Naive B cell (primary cell): ENCODE results near the gene PDGFA. TPM values are rescaled to one million over a fixed set of nuclear protein-coding genes. Genes with fewer than 3 reads are reported as not detected.

ENCODE experiments used
- ATAC-seq, 2 donors: fragments of 150-1000 bp; cut with Tn5 transposase; 2 replicates each; pipeline ENCODE4 v1.10.0; 2021; ENCODE audit warnings: low read depth in 2 of 2, mild to moderate bottlenecking in 2 of 2, moderate library complexity in 2 of 2
- DNase-seq: peaks from one replicate; pipeline ENCODE4 v3.0.0; 2022
- H3K27ac Mint-ChIP-seq, 6 donors: one replicate each; pipeline ENCODE4 v1.8.0; 2020 to 2022; ENCODE audit warnings: mild to moderate bottlenecking in 6 of 6, mixed read lengths in 6 of 6, moderate library complexity in 5 of 6, inconsistent platforms in 2 of 6
- H3K27me3 Mint-ChIP-seq, 3 donors: one replicate each; pipeline ENCODE4 v1.8.0; 2021 to 2022; ENCODE audit warnings: mixed read lengths in 3 of 3, mild to moderate bottlenecking in 1 of 3
- H3K36me3 Mint-ChIP-seq, 2 donors: one replicate each; pipeline ENCODE4 v1.8.0; 2020 to 2022; ENCODE audit warnings: mixed read lengths in 2 of 2, inconsistent platforms in 1 of 2, mild to moderate bottlenecking in 1 of 2
- H3K4me1 Mint-ChIP-seq, 3 donors: one replicate each; pipeline ENCODE4 v1.8.0; 2020 to 2022; ENCODE audit warnings: mixed read lengths in 3 of 3, inconsistent platforms in 1 of 3, mild to moderate bottlenecking in 1 of 3, moderate library complexity in 1 of 3
- H3K4me3 Mint-ChIP-seq, 8 donors: one replicate each; pipeline ENCODE4 v1.8.0; 2020 to 2022; ENCODE audit warnings: mild to moderate bottlenecking in 8 of 8, mixed read lengths in 8 of 8, moderate library complexity in 8 of 8, inconsistent platforms in 2 of 8
- H3K9me3 Mint-ChIP-seq, 7 donors: one replicate each; pipeline ENCODE4 v1.8.0; 2020 to 2022; ENCODE audit warnings: mixed read lengths in 7 of 7, mild to moderate bottlenecking in 5 of 7, inconsistent platforms in 2 of 7, moderate library complexity in 1 of 7
- polyA plus RNA-seq, 6 donors: library from polyadenylated mRNA; unstranded; fragments of 300-500 nt; fragmentation: Illumina TruSeq; gene quantifications; one replicate each; pipeline ENCODE4 v1.2.3, GENCODE V29; 2021; ENCODE audit warnings: low read depth in 6 of 6

Gene PDGFA
- polyA plus RNA-seq, 6 donors from 2014 or later: 0.12 TPM; not detected in 5

DNA sequence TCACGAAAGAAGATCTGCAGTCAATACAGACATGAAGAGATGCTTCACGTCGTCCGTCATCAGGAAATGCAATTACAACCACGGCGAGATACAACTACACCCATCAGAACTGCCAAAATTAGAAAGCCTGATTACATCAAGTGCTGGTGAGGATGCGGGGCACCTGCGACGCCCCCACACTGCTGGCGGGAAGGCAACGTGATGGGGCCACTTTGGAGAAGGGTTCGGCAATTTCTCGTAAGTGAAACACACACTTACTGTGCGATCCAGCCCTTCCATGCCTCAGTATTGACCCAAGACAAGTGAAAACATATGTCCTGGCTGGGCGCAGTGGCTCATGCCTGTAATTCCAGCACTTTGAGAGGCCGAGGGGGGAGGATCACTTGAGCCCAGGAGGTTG is 25.8 kb upstream of the PDGFA start:
- Mint-ChIP-seq H3K36me3 (peaks cover 0 to 5% of the 10 kb centered on the region in 2 donors), H3K4me3 (no peak overlapping the region), H3K27me3 (peaks cover 0 to 8% (median 0%) of the 10 kb centered on the region in 3 donors), H3K4me1 (peaks cover 0 to 6% (median under 1%) of the 10 kb centered on the region in 3 donors), H3K9me3 (peaks cover 0 to 11% (median 6%) of the 10 kb centered on the region in 7 donors), H3K27ac (no peak overlapping the region)
- DNase-seq: no peak
- no peak for ATAC-seq

DNA sequence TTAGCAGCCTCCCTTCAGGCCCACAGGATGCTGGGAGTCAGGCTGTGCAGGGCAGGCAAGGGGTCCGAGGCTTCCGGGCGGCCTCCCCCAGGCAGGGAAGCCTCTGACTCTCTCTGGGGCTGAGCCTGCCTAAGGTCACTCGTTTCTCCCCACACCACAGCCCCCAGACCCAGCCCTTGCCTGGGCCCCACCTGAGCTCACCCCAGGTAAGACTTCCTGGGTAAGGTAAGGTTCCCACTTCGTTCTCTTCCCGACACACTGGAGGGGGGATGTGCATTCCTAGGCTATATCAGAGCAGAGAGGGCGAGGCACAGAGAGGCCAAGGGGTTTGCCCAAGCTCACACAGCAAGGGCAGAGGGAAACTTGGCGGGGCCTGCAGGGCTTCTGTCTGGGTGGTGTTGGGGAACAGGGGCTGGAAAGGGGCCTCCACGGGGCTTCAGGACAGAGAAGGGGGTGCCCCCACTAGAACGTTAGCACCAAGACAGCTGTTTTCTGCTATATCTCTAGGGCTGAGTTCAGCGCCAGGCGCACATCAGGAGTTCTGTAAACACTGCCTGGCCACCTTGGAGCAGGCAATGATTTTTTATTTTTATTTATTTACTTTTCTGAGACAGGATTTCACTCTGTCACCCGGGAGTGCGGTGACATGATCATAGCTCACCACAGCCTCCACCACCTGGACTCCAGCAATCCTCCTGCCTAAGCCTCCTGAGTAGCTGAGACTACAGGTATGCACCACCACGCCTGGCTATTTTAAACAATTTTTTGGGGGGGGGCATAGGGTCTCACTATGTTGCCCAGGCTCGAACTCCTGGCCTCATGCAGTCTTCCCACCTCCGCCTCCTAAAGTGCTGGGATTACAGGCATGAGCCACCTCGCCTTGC is 24.9 kb upstream of the PDGFA start:
- peaks cover 0 to 11% (median 7%) of the 10 kb centered on the region in 7 donors for H3K9me3 Mint-ChIP-seq
- H3K4me3 Mint-ChIP-seq: peak overlapping the region in 1 of 8 donors; percentile 59
- no peak for ATAC-seq
- H3K27ac Mint-ChIP-seq: no peak overlapping the region
- DNase-seq: no peak
- peaks cover 0 to 5% of the 10 kb centered on the region in 2 donors for H3K36me3 Mint-ChIP-seq
- H3K4me1 Mint-ChIP-seq: peaks cover 0 to 6% (median 3%) of the 10 kb centered on the region in 3 donors
- peaks cover 0 to 8% (median 0%) of the 10 kb centered on the region in 3 donors for H3K27me3 Mint-ChIP-seq

DNA sequence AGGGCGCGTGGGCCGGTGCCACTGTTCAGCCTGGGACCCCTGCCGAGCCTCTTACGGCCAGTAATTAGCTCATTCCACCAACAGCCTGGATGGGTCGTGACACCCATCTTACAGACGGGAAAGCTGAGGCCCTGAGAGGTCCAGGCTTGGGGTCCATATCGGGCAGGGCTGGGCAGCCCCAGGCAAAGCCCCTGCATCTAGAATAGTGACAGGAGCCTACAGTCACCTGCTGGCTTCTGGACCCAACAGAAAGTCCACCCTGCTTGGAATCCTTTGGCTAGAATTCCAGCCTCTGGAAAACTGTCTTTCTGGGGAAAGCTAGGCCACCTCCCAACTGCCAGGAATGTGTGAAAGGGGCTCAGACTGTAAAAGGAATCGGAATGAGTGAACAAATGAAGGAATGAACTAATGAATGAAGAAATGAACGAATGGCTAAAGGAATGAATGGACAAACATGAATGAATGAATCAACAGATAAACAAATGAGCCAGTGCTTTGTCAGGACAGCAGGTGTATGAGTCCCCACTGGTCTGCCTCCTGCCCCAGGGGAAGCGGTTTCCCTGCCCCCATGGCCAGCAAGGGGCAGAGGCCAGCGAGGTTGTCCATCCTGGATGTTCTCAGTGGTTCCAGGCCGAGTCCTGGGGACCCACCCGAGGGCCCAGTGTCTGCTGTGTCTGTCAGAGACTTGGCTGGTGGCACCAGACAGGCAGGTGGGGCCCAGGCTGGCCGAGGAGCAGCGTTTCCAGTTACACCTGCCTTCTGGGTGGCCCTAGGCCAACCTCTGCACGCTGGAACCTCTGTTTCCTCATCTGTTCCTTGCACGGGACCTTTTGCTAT is 24.1 kb upstream of the PDGFA start:
- Mint-ChIP-seq H3K36me3 (peaks cover 0 to 5% of the 10 kb centered on the region in 2 donors), H3K27me3 (peaks cover 0 to 8% (median 0%) of the 10 kb centered on the region in 3 donors), H3K4me1 (peaks cover 0 to 6% (median 3%) of the 10 kb centered on the region in 3 donors), H3K27ac (no peak overlapping the region), H3K9me3 (peaks cover 0 to 11% (median 7%) of the 10 kb centered on the region in 7 donors), H3K4me3 (no peak overlapping the region)
- ATAC-seq: no peak
- DNase-seq: no peak

DNA sequence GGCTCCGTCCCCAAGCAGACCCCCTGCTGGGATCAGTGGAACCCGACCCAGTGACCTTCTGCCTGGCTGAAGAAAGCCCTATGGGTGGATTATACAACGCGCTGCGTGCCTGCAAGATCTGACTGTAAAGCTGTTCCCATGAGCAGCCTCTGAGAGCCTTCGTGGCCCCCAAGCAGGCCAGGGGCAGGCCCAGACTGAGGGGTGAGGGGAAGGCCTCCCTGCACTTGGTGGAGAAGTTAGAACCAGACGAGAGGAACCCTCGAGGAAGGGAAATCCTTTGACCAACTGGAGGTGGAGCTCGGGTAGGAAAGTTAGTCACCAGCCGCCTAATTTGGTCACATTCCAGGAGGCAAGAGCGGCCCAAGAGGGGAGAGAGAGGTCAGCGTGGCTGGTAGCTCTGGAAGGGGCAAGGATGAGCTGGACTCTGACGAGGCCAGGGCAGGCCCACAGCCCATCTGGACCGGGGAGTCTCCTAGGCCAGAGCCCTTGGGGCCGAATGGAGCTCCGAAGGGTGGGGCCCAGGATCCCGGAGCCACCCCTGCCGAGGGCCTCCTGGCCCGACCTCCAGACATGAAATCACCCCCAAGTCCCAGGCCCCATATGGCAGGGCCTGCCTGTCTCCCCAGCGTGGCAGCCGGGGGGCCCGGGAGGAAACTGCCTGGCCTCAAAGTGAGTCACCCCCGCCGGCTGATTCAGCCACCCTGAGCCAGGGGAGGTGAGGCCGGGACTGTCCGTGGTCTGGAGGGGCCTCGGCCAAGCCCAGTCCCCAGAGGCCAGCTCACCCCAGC is 23.3 kb upstream of the PDGFA start:
- Mint-ChIP-seq H3K9me3 (peaks cover 0 to 11% (median 7%) of the 10 kb centered on the region in 7 donors), H3K36me3 (peaks cover 0 to under 1% of the 10 kb centered on the region in 2 donors), H3K27ac (no peak overlapping the region), H3K4me1 (peaks cover 0 to 6% (median 3%) of the 10 kb centered on the region in 3 donors), H3K4me3 (peak overlapping the region in 1 of 8 donors; percentile 78), H3K27me3 (peaks cover 0 to 8% (median 0%) of the 10 kb centered on the region in 3 donors)
- ATAC-seq: no peak
- no peak for DNase-seq

DNA sequence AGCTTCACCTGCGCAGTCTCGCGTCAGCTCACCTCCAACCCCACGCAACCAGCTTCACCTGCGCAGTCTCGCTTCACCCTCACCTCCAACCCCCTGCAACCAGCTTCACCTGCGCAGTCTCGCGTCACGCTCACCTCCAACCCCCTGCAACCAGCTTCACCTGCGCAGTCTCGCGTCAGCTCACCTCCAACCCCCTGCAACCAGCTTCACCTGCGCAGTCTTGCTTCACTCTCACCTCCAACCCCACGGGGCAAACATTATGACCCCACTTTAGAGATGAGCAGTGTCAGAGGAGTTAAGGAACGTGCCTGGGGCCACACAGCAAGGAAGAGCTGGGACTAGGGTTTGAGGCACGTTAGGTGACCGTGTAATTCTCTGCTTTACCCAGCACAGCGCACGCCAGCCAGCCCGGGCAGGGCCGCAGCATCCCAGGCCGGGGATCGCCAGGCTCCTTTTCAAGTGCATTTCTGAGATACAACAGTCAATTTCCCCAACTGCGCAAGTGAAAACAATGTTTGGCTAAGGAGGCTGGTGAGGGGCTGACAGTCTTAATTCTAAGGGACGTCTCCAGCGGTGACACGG is 22.6 kb upstream of the PDGFA start:
- peak overlapping the region in 2 of 6 donors; percentile 32 to 54 for H3K27ac Mint-ChIP-seq
- H3K27me3 Mint-ChIP-seq: peaks cover 0 to 8% (median 0%) of the 10 kb centered on the region in 3 donors
- H3K9me3 Mint-ChIP-seq: peaks cover 0 to 11% (median 7%) of the 10 kb centered on the region in 7 donors
- peaks cover 0 to 6% (median 3%) of the 10 kb centered on the region in 3 donors for H3K4me1 Mint-ChIP-seq
- no peak for DNase-seq
- H3K36me3 Mint-ChIP-seq: no peaks in the 10 kb centered on the region
- H3K4me3 Mint-ChIP-seq: no peak overlapping the region
- no peak for ATAC-seq

DNA sequence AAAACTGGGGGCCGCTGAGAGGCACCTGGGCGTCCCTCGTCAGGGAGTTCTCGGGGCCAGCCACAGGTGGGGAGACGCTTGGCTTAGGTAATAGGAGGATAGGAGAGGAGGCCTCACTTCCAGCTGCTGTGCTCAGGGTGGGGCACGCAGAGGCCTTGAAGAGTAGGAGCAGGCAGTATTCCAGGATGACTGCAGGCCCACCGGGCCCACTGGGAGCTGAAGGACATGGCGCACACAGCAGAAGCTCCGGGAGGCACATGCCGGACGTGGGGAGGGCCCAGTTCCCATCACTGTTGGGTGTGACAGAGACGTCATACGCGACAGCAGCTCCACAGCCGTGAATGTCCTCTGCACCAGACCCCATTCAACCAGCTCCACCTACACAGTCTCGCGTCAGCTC is 22.0 kb upstream of the PDGFA start:
- peaks cover 0 to 10% (median 7%) of the 10 kb centered on the region in 7 donors for H3K9me3 Mint-ChIP-seq
- H3K4me3 Mint-ChIP-seq: peak overlapping the region in 1 of 8 donors; percentile 50
- H3K27ac Mint-ChIP-seq: peak overlapping the region in 1 of 6 donors; percentile 54
- no peak for DNase-seq
- peaks cover 0 to 8% (median 0%) of the 10 kb centered on the region in 3 donors for H3K27me3 Mint-ChIP-seq
- ATAC-seq: no peak
- H3K36me3 Mint-ChIP-seq: no peaks in the 10 kb centered on the region
- H3K4me1 Mint-ChIP-seq: peaks cover 0 to 6% (median 3%) of the 10 kb centered on the region in 3 donors

DNA sequence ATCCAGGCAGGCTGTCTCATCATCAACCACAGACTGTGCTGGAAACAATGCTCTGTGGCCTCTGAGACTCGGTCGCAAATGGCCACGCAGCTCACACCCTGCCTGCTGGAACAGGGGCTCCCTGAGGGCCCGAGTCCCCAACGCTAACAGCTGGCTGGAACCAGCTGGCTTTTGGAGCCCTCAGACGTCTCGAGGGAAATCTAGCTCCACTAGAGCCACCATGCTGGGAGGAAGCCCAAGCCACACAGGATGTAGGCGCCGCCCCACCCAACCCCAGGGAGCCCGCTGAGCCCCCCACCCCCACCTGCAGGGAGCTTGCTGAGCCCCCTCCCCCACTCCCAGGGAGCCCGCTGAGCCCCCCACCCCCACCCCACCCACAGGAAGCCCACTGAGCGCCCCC is 21.4 kb upstream of the PDGFA start:
- Mint-ChIP-seq H3K36me3 (no peaks in the 10 kb centered on the region), H3K27me3 (peaks cover 0 to 8% (median 0%) of the 10 kb centered on the region in 3 donors), H3K27ac (no peak overlapping the region), H3K9me3 (peaks cover 0 to 10% (median 7%) of the 10 kb centered on the region in 7 donors), H3K4me1 (peaks cover 0 to 6% (median 3%) of the 10 kb centered on the region in 3 donors), H3K4me3 (no peak overlapping the region)
- no peak for DNase-seq
- no peak for ATAC-seq

DNA sequence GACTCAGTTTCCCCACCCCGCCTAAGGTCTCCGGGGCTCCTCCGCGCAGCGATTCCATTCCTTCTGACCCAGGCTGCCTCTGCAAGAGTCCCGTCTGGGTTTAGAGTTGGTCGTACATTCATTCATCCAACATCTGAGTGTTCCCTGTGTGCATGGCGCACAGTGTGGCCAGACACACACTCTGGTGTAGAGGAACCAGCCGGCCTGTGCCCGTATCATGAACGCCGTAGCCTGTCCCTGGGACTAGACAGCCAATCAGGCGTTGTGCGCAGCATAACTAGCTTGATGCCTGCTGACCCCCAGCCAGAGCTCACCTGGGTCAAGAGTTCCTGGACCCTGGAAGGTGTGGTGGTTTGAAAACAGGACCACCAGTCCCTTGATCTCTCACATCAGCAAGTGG is 20.9 kb upstream of the PDGFA start:
- no peak for ATAC-seq

DNA sequence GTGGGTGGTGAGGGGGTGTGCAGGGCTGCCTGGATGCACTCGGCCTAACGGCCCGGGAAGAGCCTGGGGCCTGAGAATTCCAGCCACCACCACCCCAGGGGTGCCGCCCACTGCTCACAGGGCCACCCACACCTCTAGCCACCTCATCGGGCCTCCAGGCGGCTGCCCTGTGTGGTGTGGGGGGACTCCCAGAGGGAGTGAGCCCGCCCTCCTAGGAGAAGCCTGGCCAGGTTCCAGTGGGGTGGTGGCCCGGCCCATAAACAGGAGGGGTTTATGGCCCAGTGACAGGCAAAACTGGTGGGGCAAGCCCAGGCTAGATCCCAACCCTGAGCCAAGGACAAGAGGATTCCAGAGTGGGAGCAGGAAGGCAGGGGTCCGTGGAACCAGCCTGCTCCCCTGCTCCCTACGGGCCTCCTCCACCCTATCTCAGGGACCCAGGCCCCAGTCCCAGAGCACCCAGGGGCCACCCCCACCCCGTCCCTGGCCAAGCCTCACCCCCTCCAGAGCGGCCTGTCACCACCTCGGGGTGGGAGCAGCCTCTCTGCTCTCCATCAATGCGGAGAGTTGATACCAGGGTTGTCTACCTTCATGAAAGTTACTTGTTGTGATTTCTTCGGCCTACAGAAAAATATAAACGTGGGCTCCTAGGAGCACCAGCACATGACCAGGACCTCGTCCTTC is 20.2 kb upstream of the PDGFA start:
- H3K4me3 Mint-ChIP-seq: no peak overlapping the region
- no peak overlapping the region for H3K27ac Mint-ChIP-seq
- H3K4me1 Mint-ChIP-seq: peaks cover 0 to 6% (median 3%) of the 10 kb centered on the region in 3 donors
- H3K27me3 Mint-ChIP-seq: peaks cover 0 to 14% (median 4%) of the 10 kb centered on the region in 3 donors
- H3K9me3 Mint-ChIP-seq: peaks cover 0 to 10% (median 0%) of the 10 kb centered on the region in 7 donors
- DNase-seq (no peak), ATAC-seq (no peak)
- no peaks in the 10 kb centered on the region for H3K36me3 Mint-ChIP-seq

More for the DNA sequence above, 20.9 kb upstream of the PDGFA start:
- peaks cover 0 to 6% (median 3%) of the 10 kb centered on the region in 3 donors for H3K4me1 Mint-ChIP-seq
- peaks cover 0 to 8% (median 0%) of the 10 kb centered on the region in 3 donors for H3K27me3 Mint-ChIP-seq
- peaks cover 0 to 10% (median 6%) of the 10 kb centered on the region in 7 donors for H3K9me3 Mint-ChIP-seq
- H3K27ac Mint-ChIP-seq: no peak overlapping the region
- H3K4me3 Mint-ChIP-seq: no peak overlapping the region
- no peak for DNase-seq
- H3K36me3 Mint-ChIP-seq: no peaks in the 10 kb centered on the region

DNA sequence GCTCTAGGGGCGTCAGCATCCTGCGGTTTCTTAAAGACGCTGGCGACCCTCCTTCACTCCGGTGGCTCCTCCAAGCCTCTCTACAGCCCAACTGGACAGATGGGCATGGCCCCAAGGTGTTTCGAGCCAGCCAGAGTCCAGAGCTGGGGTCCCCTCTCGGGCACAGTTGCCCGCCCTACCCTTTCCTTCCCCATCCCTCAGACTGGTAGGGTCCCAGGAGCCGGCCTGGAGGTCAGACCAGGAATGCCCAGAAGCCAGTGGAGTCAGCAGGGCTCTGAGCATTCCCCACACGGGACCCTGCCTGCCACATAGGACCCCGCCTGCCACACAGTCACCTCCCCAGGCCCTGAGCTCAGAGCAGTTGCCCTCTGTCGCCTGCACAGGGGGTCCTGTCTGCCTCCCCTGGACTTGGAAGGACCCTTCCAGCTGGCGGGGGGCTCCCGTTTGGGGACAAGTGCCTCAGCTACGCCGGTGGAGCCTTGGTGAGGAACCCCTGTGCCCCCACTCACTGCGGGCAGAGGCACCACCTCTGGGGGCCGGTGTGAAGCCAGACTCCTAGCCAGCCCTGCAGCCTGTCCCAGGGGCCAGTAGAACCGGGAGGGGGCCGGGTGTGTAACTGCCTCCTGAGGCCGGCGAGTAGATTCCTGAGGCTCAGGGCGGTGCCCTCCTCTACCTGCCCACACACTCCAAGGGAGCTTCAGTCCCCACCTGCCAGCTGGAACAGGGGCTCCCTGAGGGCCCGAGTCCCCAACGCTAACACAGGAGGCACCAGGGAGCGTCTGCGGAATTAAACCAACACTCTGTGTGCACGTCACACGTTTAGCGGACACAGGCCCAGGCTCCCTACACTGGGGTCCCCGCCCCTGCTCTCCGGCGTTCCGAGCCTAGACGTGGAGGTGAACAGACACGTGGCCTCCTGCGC is 19.4 kb upstream of the PDGFA start:
- Mint-ChIP-seq H3K4me1 (peaks cover 0 to 6% (median 3%) of the 10 kb centered on the region in 3 donors), H3K36me3 (no peaks in the 10 kb centered on the region), H3K9me3 (peaks cover 0 to 10% (median 0%) of the 10 kb centered on the region in 7 donors), H3K27ac (peak overlapping the region in 1 of 6 donors; percentile 28), H3K4me3 (no peak overlapping the region), H3K27me3 (peaks cover 0 to 20% (median 8%) of the 10 kb centered on the region in 3 donors)
- no peak for DNase-seq
- no peak for ATAC-seq
